H1 (cell line): ENCODE results near the gene LCN2. TPM values are rescaled to one million over a fixed set of nuclear protein-coding genes. Genes with fewer than 3 reads are reported as not detected.

Experiments
- CTCF ChIA-PET: fragments of 300-600 bp; sonication (Branson Sonifier 250); formaldehyde crosslinking; loops from one replicate; lab custom pipeline; 2021; ENCODE audit not compliant: partially characterized antibody; lab: Charles Lee
- POLR2A ChIA-PET: fragments of 300-600 bp; sonication (Branson Sonifier 250); formaldehyde crosslinking; loops from one replicate; lab custom pipeline; 2021; ENCODE audit warnings: inconsistent platforms; ENCODE audit not compliant: partially characterized antibody; lab: Charles Lee
- DNase-seq, 2 experiments: peaks; one replicate each; pipeline versions ENCODE4 v3.0.0 to v3.0.0-alpha.2; 2010 to 2022; ENCODE audit warnings: low spot score in 2 of 2, low read depth in 1 of 2, mixed read lengths in 1 of 2
- FAIRE-seq: peaks from 2 replicates; lab custom pipeline; 2011; peaks lifted over from hg19 to GRCh38; lab: Jason Lieb, UNC
- H2AFZ ChIP-seq: 2 replicates; pipeline ENCODE4 v1.8.1; 2012; ENCODE audit warnings: low read length, inconsistent platforms
- H2AK5ac ChIP-seq: 2 replicates; pipeline ENCODE4 v1.6.1; 2013; ENCODE audit warnings: low read depth, low read length
- H2BK120ac ChIP-seq: replicated peaks from 2 replicates; pipeline ENCODE3; 2013; ENCODE audit warnings: low read depth, low read length, inconsistent platforms
- H2BK12ac ChIP-seq: 2 replicates; pipeline ENCODE4 v1.6.1; 2013; ENCODE audit warnings: low read depth, low read length
- H2BK15ac ChIP-seq: 2 replicates; pipeline ENCODE4 v1.6.1; 2013; ENCODE audit warnings: low read length
- H2BK20ac ChIP-seq: 2 replicates; pipeline ENCODE4 v1.6.1; 2013; ENCODE audit warnings: low read length
- H2BK5ac ChIP-seq: 2 replicates; pipeline ENCODE4 v1.6.1; 2013; ENCODE audit warnings: low read depth, low read length
- H3K14ac ChIP-seq: 2 replicates; pipeline ENCODE4 v1.6.1; 2013; ENCODE audit warnings: inconsistent platforms; ENCODE audit not compliant: insufficient read length
- H3K18ac ChIP-seq: 2 replicates; pipeline ENCODE4 v1.6.1; 2013; ENCODE audit warnings: low read length; ENCODE audit errors: extremely low read depth
- H3K23ac ChIP-seq: 2 replicates; pipeline ENCODE4 v1.6.1; 2013; ENCODE audit warnings: inconsistent platforms; ENCODE audit not compliant: insufficient read length
- H3K23me2 ChIP-seq: 2 replicates; pipeline ENCODE4 v1.6.1; 2013; ENCODE audit warnings: low read depth, low read length
- H3K27ac ChIP-seq: 2 replicates; pipeline ENCODE4 v1.6.1; 2011; ENCODE audit warnings: low read depth, low read length, inconsistent platforms
- H3K27me3 ChIP-seq, 4 experiments: replicated peaks in 1 of 4; 1 replicate in 1 of 4; 2 replicates in 3 of 4; pipeline versions ENCODE4 v1.6.1 to v1.8.1; 2011 to 2013; ENCODE audit warnings: low read length in 3 of 4, mild to moderate bottlenecking in 3 of 4, inconsistent platforms in 2 of 4, mixed read lengths in 2 of 4, moderate library complexity in 1 of 4; ENCODE audit not compliant: control insufficient read depth in 3 of 4, insufficient read depth in 3 of 4; ENCODE audit errors: extremely low read depth in 1 of 4
- H3K36me3 ChIP-seq, 4 experiments: 2 replicates each; pipeline versions ENCODE4 v1.6.1 to v1.8.1; 2011 to 2013; ENCODE audit warnings: mild to moderate bottlenecking in 4 of 4, low read length in 3 of 4, moderate library complexity in 2 of 4, control low read depth in 1 of 4, inconsistent platforms in 1 of 4; ENCODE audit not compliant: insufficient read depth in 4 of 4, control insufficient read depth in 2 of 4
- H3K4ac ChIP-seq: replicated peaks from 2 replicates; pipeline ENCODE3; 2013; ENCODE audit warnings: low read length, low read depth, mixed read lengths, inconsistent platforms; ENCODE audit not compliant: insufficient read length
- H3K4me1 ChIP-seq, 4 experiments: replicated peaks in 1 of 4; 1 replicate in 1 of 4; 2 replicates in 3 of 4; pipeline versions ENCODE4 v1.6.1 to v1.8.1; 2011 to 2013; ENCODE audit warnings: low read length in 3 of 4, inconsistent platforms in 2 of 4, mixed read lengths in 1 of 4; ENCODE audit not compliant: insufficient read depth in 4 of 4, control insufficient read depth in 3 of 4
- H3K4me2 ChIP-seq, 2 experiments: 2 replicates each; pipeline versions ENCODE4 v1.6.1 to v1.8.1; 2011 to 2013; ENCODE audit warnings: low read depth in 2 of 2, low read length in 2 of 2, control low read depth in 1 of 2, inconsistent platforms in 1 of 2, mild to moderate bottlenecking in 1 of 2; ENCODE audit not compliant: insufficient read depth in 1 of 2
- H3K4me3 ChIP-seq, 4 experiments: fragments of 200-600, 300-600 bp in 1 of 4; sonication (generic), shearing (Covaris generic), sonication (Bioruptor Twin) in 1 of 4; 2 replicates each; pipeline versions ENCODE4 v1.5.1 to v1.8.1; 2011 to 2016; ENCODE audit warnings: low read length in 4 of 4, low read depth in 3 of 4, control low read depth in 2 of 4, inconsistent platforms in 2 of 4, mild to moderate bottlenecking in 2 of 4, mixed read lengths in 1 of 4, moderate library complexity in 1 of 4; ENCODE audit not compliant: insufficient read depth in 2 of 4; ENCODE audit errors: extremely low read depth in 1 of 4
- H3K56ac ChIP-seq: replicated peaks from 2 replicates; pipeline ENCODE3; 2013; ENCODE audit warnings: low read depth, mild to moderate bottlenecking, mixed read lengths, low read length, inconsistent platforms; ENCODE audit not compliant: insufficient read length
- H3K79me1 ChIP-seq: 2 replicates; pipeline ENCODE4 v1.6.1; 2013; ENCODE audit warnings: low read depth, low read length, control low read depth
- H3K79me2 ChIP-seq, 2 experiments: 2 replicates each; pipeline versions ENCODE4 v1.6.1 to v1.8.1; 2012 to 2013; ENCODE audit warnings: low read length in 2 of 2, mild to moderate bottlenecking in 2 of 2, inconsistent platforms in 1 of 2; ENCODE audit not compliant: insufficient read depth in 2 of 2, control insufficient read depth in 1 of 2
- H3K9ac ChIP-seq, 4 experiments: replicated peaks in 1 of 4; 1 replicate in 1 of 4; 2 replicates in 3 of 4; pipeline versions ENCODE4 v1.6.1 to v1.8.1; 2011 to 2013; ENCODE audit warnings: low read depth in 3 of 4, low read length in 3 of 4, control low read depth in 2 of 4, mild to moderate bottlenecking in 2 of 4, moderate library complexity in 2 of 4, inconsistent platforms in 1 of 4; ENCODE audit errors: extremely low read depth in 1 of 4
- H3K9me3 ChIP-seq, 2 experiments: 2 replicates each; pipeline versions ENCODE4 v1.6.1 to v1.8.1; 2012 to 2013; ENCODE audit warnings: mild to moderate bottlenecking in 2 of 2, moderate library complexity in 2 of 2, control low read depth in 1 of 2, inconsistent platforms in 1 of 2, low read depth in 1 of 2, low read length in 1 of 2, mixed read lengths in 1 of 2; ENCODE audit not compliant: insufficient read depth in 2 of 2
- H4K20me1 ChIP-seq, 2 experiments: replicated peaks in 1 of 2; 2 replicates each; pipeline versions ENCODE3 to v1.8.1; 2011 to 2013; ENCODE audit warnings: inconsistent platforms in 2 of 2, low read length in 2 of 2, mild to moderate bottlenecking in 1 of 2; ENCODE audit not compliant: insufficient read depth in 2 of 2, control insufficient read depth in 1 of 2
- H4K5ac ChIP-seq: 2 replicates; pipeline ENCODE4 v1.6.1; 2013; ENCODE audit warnings: low read length, low read depth, mixed read lengths, inconsistent platforms; ENCODE audit not compliant: insufficient read length
- H4K8ac ChIP-seq: 2 replicates; pipeline ENCODE4 v1.8.0; 2013; ENCODE audit warnings: mild to moderate bottlenecking, moderate library complexity, low read length, inconsistent platforms; ENCODE audit not compliant: insufficient read depth; ENCODE audit errors: extremely low read depth
- H4K91ac ChIP-seq: replicated peaks from 2 replicates; pipeline ENCODE3; 2013; ENCODE audit warnings: low read length, mixed read lengths, inconsistent platforms; ENCODE audit not compliant: insufficient read length
- EP300 ChIP-seq, 2 experiments: IDR thresholded peaks; 1 replicate in 1 of 2; 2 replicates in 1 of 2; pipeline ENCODE4 v1.6.1; 2011 to 2012; ENCODE audit warnings: low read depth in 2 of 2, low read length in 2 of 2, mild to moderate bottlenecking in 2 of 2, borderline replicate concordance in 1 of 2, inconsistent platforms in 1 of 2, moderate library complexity in 1 of 2
- GABPA ChIP-seq: IDR thresholded peaks from 2 replicates; pipeline ENCODE4 v1.6.1; 2011; ENCODE audit warnings: mild to moderate bottlenecking, low read length, moderate library complexity, borderline replicate concordance; ENCODE audit not compliant: insufficient read depth
- JUN ChIP-seq: IDR thresholded peaks from 2 replicates; pipeline ENCODE4 v1.6.1; 2011; ENCODE audit warnings: low read depth, mild to moderate bottlenecking, improper control_type of control experiment, low read length
- KDM1A ChIP-seq: fragments of 200-600, 300-600 bp; sonication (generic); IDR thresholded peaks from 2 replicates; pipeline ENCODE4 v1.7.1; 2016; ENCODE audit warnings: mild to moderate bottlenecking, low read length, borderline replicate concordance
- NANOG ChIP-seq: IDR thresholded peaks from 2 replicates; pipeline ENCODE4 v1.6.1; 2011; ENCODE audit warnings: low read length, low read depth, mild to moderate bottlenecking, inconsistent platforms; ENCODE audit not compliant: insufficient read depth, poor library complexity, severe bottlenecking
- POLR2A ChIP-seq, 2 experiments: IDR thresholded peaks; 1 replicate in 1 of 2; 2 replicates in 1 of 2; pipeline ENCODE4 v1.6.1; 2011; ENCODE audit warnings: low read depth in 2 of 2, low read length in 2 of 2, mild to moderate bottlenecking in 2 of 2; ENCODE audit errors: control extremely low read depth in 1 of 2
- RNF2 ChIP-seq: fragments of 200-900, 300-1000 bp; sonication (generic); IDR thresholded peaks from 2 replicates; pipeline ENCODE4 v1.7.1; 2016; ENCODE audit warnings: borderline replicate concordance, low read depth, mild to moderate bottlenecking, antibody characterized with exemption, low read length; ENCODE audit not compliant: poor library complexity, severe bottlenecking; ENCODE audit errors: missing control alignments
- SAP30 ChIP-seq: fragments of 300-600 bp; sonication (generic); IDR thresholded peaks from 2 replicates; pipeline ENCODE4 v1.7.1; 2012; ENCODE audit warnings: low read length, moderate library complexity, mild to moderate bottlenecking, inconsistent platforms; ENCODE audit not compliant: insufficient read depth, insufficient replicate concordance
- SIN3A ChIP-seq, 2 experiments: IDR thresholded peaks in 1 of 2; conservative IDR thresholded peaks in 1 of 2; 2 replicates each; pipeline ENCODE4 v1.6.1; 2011 to 2012; ENCODE audit warnings: low read length in 2 of 2, improper control_type of control experiment in 1 of 2, low read depth in 1 of 2, mild to moderate bottlenecking in 1 of 2
- SIRT6 ChIP-seq: IDR thresholded peaks from one replicate; pipeline ENCODE4 v1.7.1; 2012; ENCODE audit warnings: low read length, inconsistent platforms
- SP1 ChIP-seq: IDR thresholded peaks from 2 replicates; pipeline ENCODE4 v1.6.1; 2011; ENCODE audit warnings: low read depth, low read length
- SP2 ChIP-seq: IDR thresholded peaks from 2 replicates; pipeline ENCODE4 v1.6.1; 2012; ENCODE audit warnings: mild to moderate bottlenecking, low read length, inconsistent platforms
- SP4 ChIP-seq: IDR thresholded peaks from 2 replicates; pipeline ENCODE4 v1.6.1; 2012; ENCODE audit warnings: low read length, inconsistent platforms
- WGBS, 2 experiments: shearing (Covaris generic) in 1 of 2; methylation state at CpG; one replicate each; pipeline versions ENCODE4 v1.1.6 to v1.1.7; 2013 to 2015; ENCODE audit warnings: low lambda C conversion rate in 2 of 2, mixed read lengths in 2 of 2, inconsistent platforms in 1 of 2, low coverage in 1 of 2, missing lambda C conversion rate in 1 of 2; ENCODE audit not compliant: insufficient replicate concordance in 2 of 2, insufficient coverage in 1 of 2, insufficient read length in 1 of 2; ENCODE audit errors: extremely low coverage in 1 of 2, missing lambda C conversion rate in 1 of 2; 5-methylcytosine and 5-hydroxymethylcytosine counted together
- polyA plus RNA-seq, 7 experiments: library from polyadenylated mRNA; depleted of rRNA in 3 of 7; stranded (reverse) in 5 of 7; unstranded in 2 of 7; fragments of >200 nt in 5 of 7; fragments of 200-250 nt in 2 of 7; gene quantifications; 1 replicate in 5 of 7; 2 replicates in 1 of 7; 4 replicates in 1 of 7; pipeline versions ENCODE4 v1.2.1 to v1.2.3, GENCODE V29; 2011 to 2013; ENCODE audit warnings: missing spikeins in 2 of 7, mixed read lengths in 2 of 7
- total RNA-seq: library from RNA; stranded (reverse); fragmentation: NEBNext Ultra II Directional; extraction: Animal tissue kit (Norgen Biotek cat#: 25700); gene quantifications from 2 replicates; pipeline ENCODE4 v1.2.1, GENCODE V29; 2021

LCN2 gene
- total and polyA plus RNA-seq, 2 of the 8 experiments (the other 6 are each of a cell fraction or from before 2014, with no cell fraction given) = 1.1 to 1.6 TPM

DNA sequence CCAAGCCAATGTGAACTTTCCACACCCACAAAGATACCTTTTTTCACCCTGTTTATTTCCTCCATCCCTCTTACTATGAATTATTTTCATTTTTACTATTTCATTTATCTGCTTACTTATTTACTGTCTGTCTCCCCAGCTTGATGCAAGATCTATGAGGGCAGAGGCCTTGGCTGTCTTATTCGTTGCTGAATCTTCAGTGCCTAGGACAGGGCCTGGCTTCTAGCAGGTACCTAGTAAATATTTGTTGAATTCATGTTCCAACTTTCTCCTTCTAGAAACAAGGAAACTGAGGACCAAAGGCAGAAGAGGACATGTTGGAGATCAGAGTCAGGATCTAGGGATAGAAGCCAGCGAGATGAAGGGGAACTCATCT, 53.4 kb downstream of the LCN2 start:
- Histone ChIP-seq H2BK15ac (no peak overlapping the region), H2BK20ac (no peak overlapping the region), H3K18ac (no peak overlapping the region; the same call in 1 of the 2 replicates), H3K23me2 (peaks cover 6% of the 10 kb centered on the region; the same call in 1 of the 2 replicates), H3K23ac (no peak overlapping the region), H2AFZ (peak overlapping the region; percentile 8; the same call in 1 of the 2 replicates), H3K14ac (no peak overlapping the region), H3K4ac (no peak overlapping the region), H2BK12ac (no peak overlapping the region), H3K27me3 (no peaks in the 10 kb centered on the region), H3K4me2 (peak overlapping the region; percentile 66 to 74), H2AK5ac (no peak overlapping the region), H4K5ac (no peak overlapping the region), H3K79me2 (peaks cover 0 to 3% of the 10 kb centered on the region in 2 experiments; a peak in 1 of 4 replicates), H3K56ac (no peak overlapping the region), H2BK5ac (0 out of 2 replicates have a peak overlapping the region, but pooled peaks have one; percentile 31), H3K27ac (no peak overlapping the region), H4K8ac (no peak overlapping the region), H3K4me1 (peaks cover 3 to 11% (median 9%) of the 10 kb centered on the region in 4 experiments; a peak in 6 of 7 replicates), H2BK120ac (no peak overlapping the region), H4K91ac (no peak overlapping the region), H3K4me3 (peak overlapping the region in 2 of 4 experiments; percentile 55 to 93; a peak in 1 of 8 replicates), H3K9me3 (no peaks in the 10 kb centered on the region), H3K36me3 (no peaks in the 10 kb centered on the region), H4K20me1 (peaks cover 0 to 2% of the 10 kb centered on the region in 2 experiments), H3K79me1 (no peaks in the 10 kb centered on the region; the same call in 1 of the 2 replicates), H3K9ac (no peak overlapping the region)
- CTCF ChIA-PET = interaction anchor here (0.7 to 1.0 kb wide), 4 partner anchors 10 to 16 kb away, joined by 3 to 4 read pairs (median 4); no protein-coding TSS in a partner anchor
- DNase-seq (no peak), FAIRE-seq (no peak)
- POLR2A ChIA-PET = interaction anchor here (1.0 to 1.8 kb wide), 2 partner anchors 16 to 42 kb away, joined by 3 to 6 read pairs; partner anchors contain the start of gene BBLN
- 70% methylated on average over 2 of the region's 2 CpGs; no CpG with 5 or more reads in 1 of the 2 experiments for WGBS, 2 experiments
- TF ChIP-seq KDM1A = no peak
- TF ChIP-seq SIN3A (conservative IDR thresholded peaks at IDR 0.05 in 1 of 2, IDR thresholded peaks at IDR 0.05 in 1 of 2; ENCODE audit: low read depth in 1 of 2, low read length in 2 of 2) = no peak
- TF ChIP-seq EP300 (IDR thresholded peaks at IDR 0.05; ENCODE audit: borderline replicate concordance in 1 of 2, low read depth in 2 of 2, low read length in 2 of 2) = no peak
- no peak for TF ChIP-seq JUN
- no peak for TF ChIP-seq SP1
- no peak for TF ChIP-seq GABPA
- TF ChIP-seq POLR2A (IDR thresholded peaks at IDR 0.05; ENCODE audit: control extremely low read depth in 1 of 2, low read depth in 2 of 2, low read length in 2 of 2) = no peak
- TF ChIP-seq RNF2 = no peak
- TF ChIP-seq SP2 = no peak
- TF ChIP-seq NANOG = no peak
- TF ChIP-seq SAP30 = no peak
- no peak for TF ChIP-seq SIRT6
- no peak for TF ChIP-seq SP4
